PC-3 (cell line): ENCODE measurements around the gene LGALS16. TPM values are rescaled to one million over a fixed set of nuclear protein-coding genes. Genes with fewer than 3 reads are reported as not detected.

Experiments
- ATAC-seq: fragments of 200-7000 bp; cut with Tn5 transposase; 2 replicates; pipeline ENCODE4 v1.9.1; 2020; ENCODE audit warnings: mild to moderate bottlenecking, moderate library complexity
- BruUV-seq: library from RNA; stranded (reverse); fragments of 400-500 nt; replicated peaks from 2 replicates; lab custom pipeline; 2021; lab: Mats Ljungman, UMichigan
- CTCF ChIA-PET: fragments of 300-600 bp; sonication (Branson Sonifier 250); formaldehyde crosslinking; loops from one replicate; lab custom pipeline; 2022; ENCODE audit warnings: antibody characterized with exemption; lab: Charles Lee
- POLR2A ChIA-PET: fragments of 300-600 bp; sonication (Branson Sonifier 250); formaldehyde crosslinking; loops from one replicate; lab custom pipeline; 2022; ENCODE audit warnings: antibody characterized with exemption; ENCODE audit not compliant: unreplicated experiment; lab: Charles Lee
- DNase-seq: peaks from one replicate; pipeline ENCODE4 v3.0.0-alpha.2; 2015
- H2AFZ ChIP-seq: fragments of 300-600 bp; sonication (generic); 2 replicates; pipeline ENCODE4 v1.6.0; 2016; ENCODE audit warnings: antibody characterized with exemption, low read length
- H3F3A ChIP-seq: fragments of 300-600 bp; sonication (generic); one replicate; pipeline ENCODE4 v1.6.0; 2017; ENCODE audit warnings: antibody characterized with exemption, low read length, control low read depth, mild to moderate bottlenecking; ENCODE audit not compliant: unreplicated experiment
- H3K27ac ChIP-seq: fragments of 300-600 bp; sonication (generic); 2 replicates; pipeline ENCODE4 v1.5.1; 2016; ENCODE audit warnings: mild to moderate bottlenecking, low read length
- H3K27me3 ChIP-seq: fragments of 300-600 bp; sonication (generic); 2 replicates; pipeline ENCODE4 v1.6.1; 2016; ENCODE audit warnings: low read length, mixed read lengths
- H3K36me3 ChIP-seq: fragments of 300-600 bp; sonication (generic); 2 replicates; pipeline ENCODE4 v1.6.1; 2016; ENCODE audit warnings: low read depth, mixed run types, low read length, mixed read lengths
- H3K4me1 ChIP-seq: fragments of 300-600 bp; sonication (generic); 2 replicates; pipeline ENCODE4 v1.5.1; 2016; ENCODE audit warnings: low read length; ENCODE audit not compliant: insufficient read depth
- H3K4me2 ChIP-seq: fragments of 300-600 bp; sonication (generic); 2 replicates; pipeline ENCODE4 v1.6.0; 2016; ENCODE audit warnings: low read length
- H3K4me3 ChIP-seq: fragments of 300-600 bp; sonication (generic); 2 replicates; pipeline ENCODE4 v1.5.1; 2016; ENCODE audit warnings: mild to moderate bottlenecking, low read length, mixed read lengths
- H3K79me2 ChIP-seq: fragments of 300-600 bp; sonication (generic); 2 replicates; pipeline ENCODE4 v1.6.1; 2017; ENCODE audit warnings: low read length, mixed read lengths
- H3K9ac ChIP-seq: fragments of 300-600 bp; sonication (generic); 2 replicates; pipeline ENCODE4 v1.6.0; 2016; ENCODE audit warnings: mild to moderate bottlenecking, low read length
- H3K9me2 ChIP-seq: fragments of 300-600 bp; sonication (generic); replicated peaks from 2 replicates; pipeline ENCODE4 v1.6.1; 2016; ENCODE audit warnings: mixed run types, low read length, mixed read lengths
- H3K9me3 ChIP-seq: fragments of 300-600 bp; sonication (generic); 2 replicates; pipeline ENCODE4 v1.6.1; 2016; ENCODE audit warnings: low read length, mixed read lengths
- H4K20me1 ChIP-seq: fragments of 300-600 bp; sonication (generic); 2 replicates; pipeline ENCODE4 v1.6.1; 2016; ENCODE audit warnings: low read length, mixed read lengths
- CTCF ChIP-seq: fragments of 300-600 bp; sonication (generic); conservative IDR thresholded peaks from 2 replicates; pipeline ENCODE4 v1.5.1; 2017; ENCODE audit warnings: antibody characterized with exemption, low read depth, mild to moderate bottlenecking, low read length
- EZH2 ChIP-seq: fragments of 300-600 bp; sonication (generic); IDR thresholded peaks from one replicate; pipeline ENCODE4 v1.6.1; 2017; ENCODE audit warnings: antibody characterized with exemption, mild to moderate bottlenecking, low read length; ENCODE audit not compliant: unreplicated experiment
- EZH2phosphoT487 ChIP-seq: fragments of 300-600 bp; sonication (generic); IDR thresholded peaks from 2 replicates; pipeline ENCODE4 v1.6.1; 2018; ENCODE audit warnings: mild to moderate bottlenecking, antibody characterized with exemption, low read length, borderline replicate concordance
- intact Hi-C: fragments of 100-400 bp; cut with micrococcal nuclease; formaldehyde crosslinking; loops from 2 replicates; pipeline ENCODE4 v1.9.0; 2023
- total RNA-seq: library from RNA; depleted of rRNA; stranded (reverse); fragments of >200 nt; gene quantifications from 2 replicates; pipeline ENCODE4 v1.2.3, GENCODE V29; 2014

LGALS16 gene
- total RNA-seq, 1 experiment from 2014 or later = not detected

GRCh38 chr19:39692166-39692565 lies 36.5 kb downstream of the LGALS16 start:
- Histone ChIP-seq H3K4me1 (0 out of 2 replicates have a peak, but pooled peaks cover 3% of the 10 kb centered on the region), H3K9ac (no peak overlapping the region), H3K27me3 (peaks cover 10% of the 10 kb centered on the region; the same call in 1 of the 2 replicates), H2AFZ (no peak overlapping the region), H3K4me3 (no peak overlapping the region), H3F3A (no peaks in the 10 kb centered on the region), H3K4me2 (no peak overlapping the region), H3K9me2 (no peaks in the 10 kb centered on the region), H3K9me3 (no peaks in the 10 kb centered on the region), H3K79me2 (no peaks in the 10 kb centered on the region), H4K20me1 (no peaks in the 10 kb centered on the region), H3K27ac (no peak overlapping the region), H3K36me3 (no peaks in the 10 kb centered on the region)
- no peak for DNase-seq
- TF ChIP-seq CTCF (no peak), EZH2 (no peak), EZH2phosphoT487 (no peak)
- intact Hi-C loops = no loop called here
- no TSS peak for BruUV-seq
- CTCF ChIA-PET = no interaction called here
- POLR2A ChIA-PET = no interaction called here
- ATAC-seq = no peak

- no peaks in the 10 kb centered on the region for H4K20me1 ChIP-seq
- no peak overlapping the region for H3K4me2 ChIP-seq
- H3K79me2 ChIP-seq = no peaks in the 10 kb centered on the region
- intact Hi-C loops = no loop called here
- no peaks in the 10 kb centered on the region for H3F3A ChIP-seq
- TF ChIP-seq EZH2 (no peak), EZH2phosphoT487 (no peak), CTCF (no peak)
- ChIA-PET POLR2A (no interaction called here), CTCF (no interaction called here)
- H3K4me3 ChIP-seq = no peak overlapping the region
- no peak overlapping the region for H3K9ac ChIP-seq
- no TSS peak for BruUV-seq
- H3K9me2 ChIP-seq = no peaks in the 10 kb centered on the region
- no peak overlapping the region for H3K27ac ChIP-seq
- no peak for DNase-seq
- H3K4me1 ChIP-seq = 0 out of 2 replicates have a peak, but pooled peaks cover 3% of the 10 kb centered on the region
- H3K9me3 ChIP-seq = no peaks in the 10 kb centered on the region
- H2AFZ ChIP-seq = no peak overlapping the region
- no peak for ATAC-seq
- H3K27me3 ChIP-seq = peaks cover 11% of the 10 kb centered on the region; the same call in 1 of the 2 replicates
- H3K36me3 ChIP-seq = no peaks in the 10 kb centered on the region
Observed at GRCh38 chr19:39692822-39693221, 37.1 kb downstream of the LGALS16 start.

GRCh38 chr19:39695759-39696158 lies 40.0 kb downstream of the LGALS16 start:
- POLR2A ChIA-PET = no interaction called here
- H3K4me2 ChIP-seq = no peak overlapping the region
- H3K36me3 ChIP-seq = no peaks in the 10 kb centered on the region
- no TSS peak for BruUV-seq
- H3K79me2 ChIP-seq = no peaks in the 10 kb centered on the region
- no peak overlapping the region for H3K9ac ChIP-seq
- peaks cover 28% of the 10 kb centered on the region for H3K27me3 ChIP-seq
- no peak overlapping the region for H3K4me3 ChIP-seq
- no peak for TF ChIP-seq EZH2phosphoT487
- no peak for TF ChIP-seq CTCF
- TF ChIP-seq EZH2 = no peak
- DNase-seq = no peak
- H3K9me3 ChIP-seq = no peaks in the 10 kb centered on the region
- no peak overlapping the region for H3K27ac ChIP-seq
- CTCF ChIA-PET = no interaction called here
- no peak overlapping the region for H2AFZ ChIP-seq
- H3K9me2 ChIP-seq = no peaks in the 10 kb centered on the region
- H4K20me1 ChIP-seq = no peaks in the 10 kb centered on the region
- 0 out of 2 replicates have a peak, but pooled peaks cover 3% of the 10 kb centered on the region for H3K4me1 ChIP-seq
- intact Hi-C loops = no loop called here
- H3F3A ChIP-seq = no peaks in the 10 kb centered on the region
- ATAC-seq = no peak
